ENCODE data around the gene JPT2.

DNA sequence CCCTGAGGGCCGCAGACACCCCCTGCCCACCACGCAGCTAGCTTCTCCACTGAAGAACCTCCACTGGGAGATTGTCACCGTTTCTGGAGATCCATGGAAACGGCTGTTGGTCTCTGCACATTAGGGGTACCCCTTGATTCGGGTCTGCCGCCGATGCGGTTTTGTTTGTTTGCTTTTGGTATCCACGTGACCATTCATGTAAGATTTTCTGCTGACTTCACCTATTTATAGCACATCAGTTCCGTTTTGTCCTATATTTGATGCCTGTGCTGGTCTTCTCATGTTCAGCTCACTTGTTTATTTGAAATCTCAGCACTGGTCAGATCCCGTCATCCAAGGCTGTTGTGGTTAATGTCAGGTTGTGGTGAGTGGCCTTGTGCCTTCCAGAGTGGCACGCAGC, 44.8 kb upstream of the JPT2 start:
- TF ChIP-seq POLR2AphosphoS5 (IDR thresholded peaks at IDR 0.05; ENCODE audit: low read depth) (no peak), EZH2 (IDR thresholded peaks at IDR 0.05; ENCODE audit: low read depth, unreplicated experiment) (no peak), EZH2phosphoT487 (IDR thresholded peaks at IDR 0.05; ENCODE audit: unreplicated experiment) (no peak)
- TF ChIP-seq, protein P1, sequence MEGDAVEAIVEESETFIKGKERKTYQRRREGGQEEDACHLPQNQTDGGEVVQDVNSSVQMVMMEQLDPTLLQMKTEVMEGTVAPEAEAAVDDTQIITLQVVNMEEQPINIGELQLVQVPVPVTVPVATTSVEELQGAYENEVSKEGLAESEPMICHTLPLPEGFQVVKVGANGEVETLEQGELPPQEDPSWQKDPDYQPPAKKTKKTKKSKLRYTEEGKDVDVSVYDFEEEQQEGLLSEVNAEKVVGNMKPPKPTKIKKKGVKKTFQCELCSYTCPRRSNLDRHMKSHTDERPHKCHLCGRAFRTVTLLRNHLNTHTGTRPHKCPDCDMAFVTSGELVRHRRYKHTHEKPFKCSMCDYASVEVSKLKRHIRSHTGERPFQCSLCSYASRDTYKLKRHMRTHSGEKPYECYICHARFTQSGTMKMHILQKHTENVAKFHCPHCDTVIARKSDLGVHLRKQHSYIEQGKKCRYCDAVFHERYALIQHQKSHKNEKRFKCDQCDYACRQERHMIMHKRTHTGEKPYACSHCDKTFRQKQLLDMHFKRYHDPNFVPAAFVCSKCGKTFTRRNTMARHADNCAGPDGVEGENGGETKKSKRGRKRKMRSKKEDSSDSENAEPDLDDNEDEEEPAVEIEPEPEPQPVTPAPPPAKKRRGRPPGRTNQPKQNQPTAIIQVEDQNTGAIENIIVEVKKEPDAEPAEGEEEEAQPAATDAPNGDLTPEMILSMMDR (conservative IDR thresholded peaks at IDR 0.05; ENCODE audit: low read depth in 2 of 2), result no peak
- TF ChIP-seq, protein P2, sequence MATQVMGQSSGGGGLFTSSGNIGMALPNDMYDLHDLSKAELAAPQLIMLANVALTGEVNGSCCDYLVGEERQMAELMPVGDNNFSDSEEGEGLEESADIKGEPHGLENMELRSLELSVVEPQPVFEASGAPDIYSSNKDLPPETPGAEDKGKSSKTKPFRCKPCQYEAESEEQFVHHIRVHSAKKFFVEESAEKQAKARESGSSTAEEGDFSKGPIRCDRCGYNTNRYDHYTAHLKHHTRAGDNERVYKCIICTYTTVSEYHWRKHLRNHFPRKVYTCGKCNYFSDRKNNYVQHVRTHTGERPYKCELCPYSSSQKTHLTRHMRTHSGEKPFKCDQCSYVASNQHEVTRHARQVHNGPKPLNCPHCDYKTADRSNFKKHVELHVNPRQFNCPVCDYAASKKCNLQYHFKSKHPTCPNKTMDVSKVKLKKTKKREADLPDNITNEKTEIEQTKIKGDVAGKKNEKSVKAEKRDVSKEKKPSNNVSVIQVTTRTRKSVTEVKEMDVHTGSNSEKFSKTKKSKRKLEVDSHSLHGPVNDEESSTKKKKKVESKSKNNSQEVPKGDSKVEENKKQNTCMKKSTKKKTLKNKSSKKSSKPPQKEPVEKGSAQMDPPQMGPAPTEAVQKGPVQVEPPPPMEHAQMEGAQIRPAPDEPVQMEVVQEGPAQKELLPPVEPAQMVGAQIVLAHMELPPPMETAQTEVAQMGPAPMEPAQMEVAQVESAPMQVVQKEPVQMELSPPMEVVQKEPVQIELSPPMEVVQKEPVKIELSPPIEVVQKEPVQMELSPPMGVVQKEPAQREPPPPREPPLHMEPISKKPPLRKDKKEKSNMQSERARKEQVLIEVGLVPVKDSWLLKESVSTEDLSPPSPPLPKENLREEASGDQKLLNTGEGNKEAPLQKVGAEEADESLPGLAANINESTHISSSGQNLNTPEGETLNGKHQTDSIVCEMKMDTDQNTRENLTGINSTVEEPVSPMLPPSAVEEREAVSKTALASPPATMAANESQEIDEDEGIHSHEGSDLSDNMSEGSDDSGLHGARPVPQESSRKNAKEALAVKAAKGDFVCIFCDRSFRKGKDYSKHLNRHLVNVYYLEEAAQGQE (IDR thresholded peaks at IDR 0.05; ENCODE audit: unreplicated experiment), result no peak
